HTERT RPE-1 (cell line): ENCODE measurements around the gene FLACC1.
"Not testable (repeated sequence)": the region's sequence is repeated elsewhere in the genome, so short reads cannot be mapped to it uniquely, and the experiment has no call there.

ENCODE experiments used
- in situ Hi-C: fragments of 300-500 bp; cut with MboI; formaldehyde crosslinking; loops from 4 replicates; pipeline ENCODE4 v1.14.3; 2020; ENCODE audit warnings: low sequenced_read_pairs

The FLACC1 gene, protein sequence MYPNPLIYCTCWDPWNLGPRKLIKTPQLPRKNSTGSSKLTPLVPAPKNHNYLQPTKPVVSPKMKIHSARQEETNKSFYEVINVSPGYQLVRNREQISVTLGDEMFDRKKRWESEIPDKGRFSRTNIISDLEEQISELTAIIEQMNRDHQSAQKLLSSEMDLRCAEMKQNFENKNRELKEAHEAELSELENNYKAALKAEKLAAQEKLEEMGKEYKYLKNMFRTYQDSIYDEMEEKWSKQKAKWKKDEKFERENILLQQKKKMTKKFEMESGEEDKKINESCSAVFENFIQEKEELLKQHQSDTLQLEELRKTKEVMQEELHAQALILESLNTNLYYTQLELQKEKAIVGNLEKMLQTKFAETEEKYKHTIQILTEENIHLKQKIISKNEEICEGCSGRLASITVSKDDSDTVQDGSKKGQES

DNA sequence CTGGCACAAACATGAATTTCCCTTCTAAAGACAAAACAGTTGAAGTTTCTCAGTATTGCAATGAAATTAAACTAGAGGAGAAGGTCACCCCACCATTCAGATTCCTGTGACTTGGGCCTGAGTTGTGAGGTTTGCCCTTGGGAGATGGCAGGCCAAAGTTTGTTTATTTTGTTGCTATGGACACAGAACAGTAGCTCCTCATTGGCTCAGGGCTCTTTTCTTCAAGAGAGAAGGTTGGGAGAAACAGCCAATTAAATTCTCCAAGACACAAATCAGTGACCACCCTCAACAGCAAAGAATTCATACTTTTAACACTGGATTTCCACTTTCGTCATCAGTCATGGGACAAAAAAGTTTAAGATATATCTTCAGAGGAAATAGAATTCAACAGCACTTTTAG is at the start of gene FLACC1:
FLACC1 (minus strand) TSS at position 125 of the 400 bp plus-strand sequence. CDS start 5,941 bp downstream, outside the sequence.
- in situ Hi-C loops = no loop called here

DNA sequence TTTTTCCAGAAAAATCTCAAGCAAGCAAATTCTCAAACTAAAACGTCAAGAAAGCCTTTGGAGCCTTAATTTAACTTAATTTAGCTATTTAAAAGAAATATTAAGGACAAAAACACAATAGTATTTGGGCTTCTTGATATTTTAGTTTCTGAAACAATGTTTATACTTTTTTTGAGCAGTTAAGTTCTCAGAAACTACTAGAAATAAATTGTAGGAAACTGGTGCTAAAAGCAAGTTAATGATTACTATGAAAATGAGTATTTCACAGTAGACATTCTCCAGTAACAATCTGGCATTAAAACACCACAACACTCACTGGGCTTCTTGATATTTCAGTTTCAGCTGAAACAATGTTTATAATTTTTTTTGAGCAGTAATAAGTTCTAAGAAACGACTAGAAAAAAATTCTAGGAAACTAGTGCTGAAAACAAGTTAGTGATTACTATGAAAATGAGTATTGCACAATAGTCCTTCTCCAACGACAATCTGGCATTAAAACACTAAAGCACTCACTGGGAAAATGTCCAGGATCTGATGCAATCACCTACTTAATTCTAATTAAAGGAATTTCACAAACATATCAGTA is 49.0 kb upstream of the FLACC1 start:
- in situ Hi-C loops = no loop called here

DNA sequence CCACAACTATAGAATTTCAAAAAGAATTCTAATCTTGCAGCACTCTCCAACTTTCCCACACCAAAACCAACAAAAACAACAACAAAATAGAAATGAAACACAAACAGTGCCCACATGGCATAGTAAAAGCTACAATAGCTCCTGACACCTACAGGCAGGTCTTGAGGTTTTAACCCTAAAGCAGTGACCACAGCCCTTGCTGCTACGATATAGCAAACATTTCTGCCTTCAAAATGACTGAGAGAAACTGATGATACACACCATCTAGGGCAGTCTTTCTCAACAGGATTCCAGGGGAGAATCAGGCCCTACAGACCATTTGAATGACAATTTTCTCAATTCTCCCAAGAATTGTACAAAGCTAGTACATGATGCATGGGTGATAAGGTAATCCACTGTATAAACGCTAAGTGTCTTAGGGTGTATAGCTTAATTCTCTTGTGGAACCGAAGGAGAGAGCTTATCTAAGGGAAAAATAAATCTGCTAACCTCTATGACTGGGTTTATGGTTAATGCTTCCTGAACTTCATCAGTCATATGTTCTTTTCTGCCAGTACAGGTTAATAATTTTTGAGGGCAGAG is 47.6 kb upstream of the FLACC1 start:
- in situ Hi-C loops = no loop called here

DNA sequence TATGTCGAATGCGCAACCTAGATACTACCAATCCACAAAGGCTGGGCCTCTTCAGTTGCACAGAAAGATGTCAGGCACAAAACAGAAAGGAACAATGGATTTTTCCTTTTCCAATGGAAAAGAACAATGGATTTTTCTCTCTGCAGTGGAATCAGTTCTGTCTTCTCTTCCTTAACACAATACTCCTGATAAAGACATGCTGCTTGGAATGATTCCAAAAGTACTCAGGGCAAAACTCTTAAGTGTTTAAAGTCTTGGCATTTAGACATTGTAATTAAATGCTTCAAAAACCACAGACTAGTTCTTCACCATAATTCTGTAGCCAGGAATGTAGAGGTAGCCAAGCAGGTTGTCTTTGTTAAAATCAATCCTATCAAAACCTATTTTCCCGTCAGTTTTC is 46.7 kb upstream of the FLACC1 start:
- in situ Hi-C loops = no loop called here

DNA sequence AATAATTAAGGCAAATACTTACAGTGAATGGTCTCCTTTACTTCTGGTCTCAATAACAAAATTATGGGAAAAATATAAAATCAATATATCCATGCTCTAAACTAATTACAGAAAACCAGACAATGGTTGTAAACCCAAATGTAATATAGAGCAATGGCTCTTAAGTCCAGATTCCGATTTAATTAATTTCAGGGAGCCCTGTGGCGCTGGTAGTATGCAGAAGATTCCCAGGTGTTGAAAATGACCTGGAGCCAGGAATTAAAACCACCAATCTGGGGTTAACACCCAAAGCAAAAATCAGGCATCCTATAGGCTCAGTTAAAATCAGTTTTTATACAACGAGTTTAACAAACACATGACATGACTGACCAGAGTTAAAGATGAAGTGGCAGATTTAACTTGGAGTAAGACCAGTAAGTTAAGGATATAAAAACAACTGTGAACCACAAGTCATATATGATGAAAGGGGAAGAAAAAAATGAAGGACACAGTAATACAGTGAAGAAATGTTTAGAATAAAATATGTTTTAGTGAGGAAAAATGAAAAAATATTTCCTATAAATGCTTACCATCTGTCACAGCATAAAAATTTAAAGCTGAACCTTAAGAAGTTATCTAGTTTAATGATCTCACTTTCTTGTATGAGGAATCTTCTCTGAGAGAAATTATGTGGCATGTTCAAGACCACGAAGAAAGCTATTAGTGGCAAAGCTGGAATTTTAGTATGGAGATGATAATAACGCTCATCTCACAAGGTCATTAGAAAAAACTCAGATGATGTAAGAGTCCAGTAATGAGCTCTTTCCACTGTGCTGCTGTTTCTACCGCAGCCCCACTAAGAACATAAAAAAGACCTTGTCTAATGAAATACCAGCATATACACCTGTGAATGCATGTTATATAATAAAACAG is 45.8 kb upstream of the FLACC1 start:
- in situ Hi-C loops = no loop called here

DNA sequence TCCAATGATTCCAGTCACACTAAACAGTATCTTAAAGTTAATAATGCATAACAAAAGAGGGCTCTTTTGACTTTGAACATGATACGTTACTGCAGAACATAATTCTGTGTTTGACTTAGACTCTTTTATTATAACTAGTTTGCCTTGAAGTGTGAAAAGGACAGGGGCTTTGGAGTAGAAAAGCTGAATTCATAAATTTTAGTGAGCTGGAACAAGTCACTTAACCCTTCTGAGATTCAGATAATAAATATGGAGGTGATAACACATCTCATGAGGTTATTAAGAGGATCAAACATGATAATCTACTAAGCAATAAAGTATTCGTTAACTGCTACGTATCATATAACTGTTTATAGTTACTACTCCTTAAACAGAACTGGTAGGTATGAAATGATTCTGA is 44.7 kb upstream of the FLACC1 start:
- in situ Hi-C loops = no loop called here

DNA sequence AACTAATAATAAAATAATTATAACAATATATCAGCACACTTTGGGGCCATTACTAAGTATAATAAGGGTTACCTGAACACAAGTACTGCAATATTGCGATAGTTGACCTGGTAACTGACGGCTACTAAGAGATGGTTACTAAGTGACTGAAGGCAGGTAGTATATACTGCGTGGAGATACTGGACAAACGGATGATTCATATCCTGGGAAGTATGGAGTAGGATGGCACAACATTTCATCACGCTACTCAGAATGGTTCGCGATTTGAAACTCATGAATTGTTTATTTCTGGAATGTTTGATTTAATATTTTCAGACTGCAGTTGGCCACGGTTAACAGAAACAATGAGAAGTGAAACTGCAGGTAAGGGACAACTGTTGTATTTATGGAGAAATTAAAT is 39.5 kb upstream of the FLACC1 start:
- in situ Hi-C loops = no loop called here

DNA sequence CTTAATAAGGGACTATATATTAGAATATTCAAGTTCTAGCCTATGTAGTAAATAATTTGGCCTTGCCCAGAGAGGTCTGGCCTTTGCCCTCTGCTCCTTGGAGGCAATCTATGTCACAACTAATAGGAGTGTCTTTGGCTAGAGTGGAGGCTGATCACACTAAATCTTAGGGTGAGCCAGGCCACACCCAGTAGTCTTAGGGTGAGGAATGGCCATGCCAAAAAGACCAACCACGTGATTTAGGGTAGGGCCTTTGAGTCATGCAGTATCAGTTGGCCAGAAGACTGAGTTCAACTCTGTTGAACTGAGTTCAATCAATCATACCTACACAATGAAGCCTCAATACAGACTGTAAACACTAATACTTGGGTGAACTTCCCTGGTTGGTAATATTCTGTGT is 26.0 kb upstream of the FLACC1 start:
- in situ Hi-C loops = no loop called here

DNA sequence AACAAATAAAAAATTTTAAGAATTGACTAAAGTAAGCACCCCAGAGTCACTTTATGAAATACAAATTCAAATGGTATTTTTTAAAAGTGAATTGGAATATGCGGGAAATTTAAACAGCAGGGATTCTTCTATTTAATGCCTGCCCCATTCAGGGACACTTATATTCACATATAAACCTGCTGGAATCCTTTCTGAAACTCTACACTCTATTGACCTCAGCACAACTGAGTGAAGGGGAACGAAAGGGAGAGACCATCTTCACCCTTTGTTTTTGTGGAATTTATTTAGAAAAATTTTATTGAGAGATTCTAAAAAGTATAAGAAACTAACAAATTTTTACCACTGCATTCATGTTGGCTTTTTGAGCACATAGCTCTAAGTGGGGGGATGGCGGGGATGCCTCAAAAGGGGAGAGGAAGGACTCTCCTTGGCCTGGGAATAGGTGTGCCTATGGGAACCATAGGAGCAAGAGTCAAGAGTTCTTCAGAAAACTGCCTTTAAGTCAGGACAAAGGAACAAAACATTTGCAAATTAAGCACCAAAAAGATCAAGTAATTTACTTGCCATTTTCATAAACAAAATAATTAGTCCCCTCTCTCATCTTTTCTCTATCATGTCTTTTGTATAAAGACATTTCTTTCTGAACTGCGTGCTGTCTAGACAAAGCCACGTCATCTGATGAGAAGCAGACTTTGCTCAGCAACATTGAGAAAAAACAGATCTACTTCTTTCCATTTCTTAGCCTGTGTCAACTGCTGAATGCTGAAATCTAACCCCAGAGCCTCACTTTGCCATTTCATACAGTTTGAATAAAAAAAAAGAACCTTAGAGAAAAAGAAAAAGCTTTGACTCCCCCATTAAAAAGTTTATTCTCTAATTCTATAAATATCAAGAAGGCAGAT is 21.6 kb upstream of the FLACC1 start:
- in situ Hi-C loops = no loop called here

DNA sequence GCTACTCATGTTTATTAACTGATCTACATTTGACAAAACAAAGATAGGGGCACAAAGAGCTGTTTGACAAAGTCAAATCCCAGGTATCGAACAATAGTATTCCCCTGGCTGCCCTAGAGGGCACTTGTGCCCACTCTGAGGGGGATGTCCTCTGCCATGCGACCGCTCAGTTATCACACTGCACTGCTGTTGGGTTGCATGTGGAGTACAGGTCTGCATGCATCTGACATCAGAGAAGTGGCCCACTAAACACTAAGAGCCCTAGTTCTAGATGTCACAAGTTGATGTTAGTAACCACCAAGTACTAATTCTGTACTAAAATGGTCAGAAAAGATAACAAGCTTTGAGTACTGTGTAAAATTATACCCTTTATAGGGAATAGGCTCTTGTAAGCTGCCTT is 20.1 kb upstream of the FLACC1 start:
- in situ Hi-C loops = no loop called here

DNA sequence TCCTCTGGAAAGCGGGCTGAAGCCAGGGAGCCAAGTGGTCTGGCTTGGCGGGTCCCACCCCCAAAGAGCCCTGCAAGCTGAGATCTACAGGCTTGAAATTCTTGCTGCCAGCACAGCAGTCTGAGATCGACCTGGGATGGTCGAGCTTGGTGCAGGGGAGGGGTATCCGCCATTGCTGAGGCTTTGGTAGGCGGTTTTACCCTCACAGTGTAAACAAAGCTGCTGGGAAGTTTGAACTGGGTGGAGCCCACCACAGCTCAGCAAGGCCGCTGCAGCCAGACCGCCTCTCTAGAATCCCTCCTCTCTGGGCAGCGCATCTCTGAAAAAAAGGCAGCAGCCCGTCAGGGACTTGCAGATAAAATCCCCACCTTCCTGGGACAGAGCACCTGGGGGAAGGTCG is 12.6 kb upstream of the FLACC1 start:
- in situ Hi-C loops = no loop called here

DNA sequence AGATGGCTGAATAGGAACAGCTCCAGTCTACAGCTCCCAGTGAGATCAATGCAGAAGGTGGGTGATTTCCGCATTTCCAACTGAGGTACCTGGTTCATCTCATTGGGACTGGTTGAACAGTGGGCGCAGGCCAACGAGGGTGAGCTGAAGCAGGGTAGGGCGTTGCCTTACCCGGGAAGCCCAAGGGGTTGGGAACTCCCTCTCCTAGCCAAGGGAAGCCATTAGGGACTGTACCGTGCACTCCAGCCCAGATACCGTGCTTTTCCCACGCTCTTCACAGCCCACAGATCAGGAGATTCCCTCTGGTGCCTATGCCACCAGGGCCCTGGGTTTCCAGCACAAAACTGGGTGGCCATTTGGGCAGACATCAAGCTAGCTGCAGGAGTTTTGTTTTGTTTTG is 12.2 kb upstream of the FLACC1 start:
- in situ Hi-C loops = not testable (repeated sequence)

DNA sequence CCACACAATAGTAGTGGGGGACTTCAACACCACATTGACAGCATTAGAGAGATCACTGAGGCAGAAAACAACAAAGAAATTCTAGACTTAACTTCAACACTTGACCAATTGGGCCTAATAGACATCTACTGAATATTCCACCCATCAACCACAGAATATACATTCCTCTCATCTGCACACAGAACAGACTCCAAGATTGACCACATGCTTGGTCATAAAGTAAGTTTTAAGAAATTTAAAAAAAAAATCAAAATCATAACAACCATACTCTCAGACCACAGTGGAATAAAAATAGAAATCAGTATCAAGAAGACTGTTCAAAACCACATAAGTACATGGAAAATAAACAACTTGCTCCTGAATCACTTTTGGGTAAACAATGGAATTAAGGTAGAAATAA is 9.0 kb upstream of the FLACC1 start:
- in situ Hi-C loops = no loop called here

DNA sequence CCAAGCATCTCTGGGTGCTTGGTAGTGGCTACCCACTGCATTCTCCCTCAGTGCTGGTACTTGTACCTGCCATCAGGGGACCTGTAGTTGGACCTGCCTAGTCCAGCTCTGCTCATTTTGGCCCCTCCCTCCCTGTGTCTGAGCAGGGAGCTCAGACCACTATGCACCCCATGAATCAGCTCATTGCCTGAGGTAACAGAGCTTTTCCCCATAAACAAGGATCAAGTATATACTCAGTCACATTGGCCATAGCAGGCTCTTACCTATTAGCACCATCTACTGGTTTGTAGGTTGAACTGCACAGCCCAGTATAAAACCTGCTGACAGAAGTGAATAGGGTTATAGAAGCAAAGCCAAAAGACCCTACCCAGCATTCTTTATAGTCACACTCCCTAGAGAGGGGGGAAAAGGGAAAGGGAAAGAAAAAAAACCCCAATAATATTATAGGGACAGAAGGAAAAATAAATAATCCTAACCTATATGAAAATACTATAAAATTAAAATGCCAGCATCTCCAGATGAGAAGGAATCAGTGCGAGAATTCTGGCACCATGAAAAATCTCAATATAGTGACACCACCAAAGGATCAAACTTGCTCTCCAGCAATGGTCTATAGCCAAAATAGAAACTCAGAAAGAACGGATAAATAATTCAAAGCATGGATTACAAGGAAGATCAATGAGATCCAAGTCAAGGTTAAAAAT is 6.9 kb upstream of the FLACC1 start:
- in situ Hi-C loops = no loop called here

DNA sequence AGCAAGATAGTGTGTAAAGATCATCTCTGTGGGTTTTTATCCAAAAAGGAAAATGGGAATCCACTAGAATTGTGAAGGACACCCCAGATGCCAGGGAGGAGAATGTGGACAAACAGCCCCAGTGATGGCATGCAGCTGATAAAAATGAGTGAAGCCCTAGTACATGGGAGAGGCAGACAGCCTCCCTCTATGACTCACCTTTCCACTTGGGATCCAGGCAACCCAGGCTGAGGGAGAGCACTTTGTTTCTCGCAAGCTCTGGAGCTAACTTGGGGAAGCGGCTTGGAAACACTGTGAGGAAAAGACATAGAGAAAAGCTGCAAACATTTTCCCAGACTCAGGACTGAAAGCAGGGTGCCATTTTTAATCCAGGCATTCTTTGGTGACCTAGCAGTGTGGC is 5.3 kb upstream of the FLACC1 start:
- in situ Hi-C loops = no loop called here

DNA sequence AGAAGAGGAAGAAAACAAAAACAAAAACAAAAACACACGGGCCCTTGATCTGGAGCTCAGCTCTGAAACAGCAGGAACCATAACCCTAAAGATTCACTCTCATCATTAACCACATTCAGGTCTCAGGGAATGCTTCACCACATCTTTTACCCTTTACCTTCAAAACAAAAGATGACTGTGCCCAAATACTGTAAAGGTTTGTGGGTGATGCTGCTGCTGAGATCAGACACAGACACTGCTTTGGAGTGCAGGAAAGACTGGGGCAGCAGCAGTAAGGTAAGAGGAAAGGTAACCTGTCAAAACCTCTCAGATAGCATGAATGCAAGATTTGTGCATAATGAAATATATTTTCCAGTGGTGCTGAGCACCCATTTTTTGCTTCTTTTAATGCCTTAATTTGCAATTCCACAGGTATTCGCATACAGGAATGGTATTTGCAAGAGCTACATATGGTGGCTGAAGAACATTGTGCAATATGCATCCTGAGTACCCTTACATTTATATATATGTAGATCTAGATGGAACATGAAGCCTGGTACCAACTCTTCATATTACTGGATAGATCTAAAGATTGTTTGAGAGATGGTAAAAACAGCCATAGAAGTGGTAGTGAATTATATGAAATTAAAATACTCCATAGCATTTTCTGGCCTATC is 4.1 kb upstream of the FLACC1 start:
- in situ Hi-C loops = no loop called here

DNA sequence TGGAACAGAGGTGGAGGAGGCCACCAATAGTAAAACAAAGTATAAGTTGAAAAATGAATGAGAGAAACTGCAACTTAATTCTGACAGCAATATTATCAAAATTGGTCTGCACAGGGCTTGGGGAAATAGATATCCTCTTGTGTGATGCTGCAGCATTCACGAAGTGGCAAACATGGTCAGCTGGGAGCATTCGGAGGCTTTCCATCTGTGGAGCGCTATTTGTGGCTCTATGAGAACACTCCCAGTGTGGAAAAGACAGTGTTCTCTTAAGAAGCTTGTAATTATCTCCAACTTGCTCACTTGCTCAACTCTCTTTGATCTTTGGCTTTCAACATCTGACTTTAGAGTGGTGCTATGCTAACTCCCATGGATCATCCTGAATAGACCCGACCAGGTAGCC is 3.1 kb upstream of the FLACC1 start:
- in situ Hi-C loops = no loop called here

DNA sequence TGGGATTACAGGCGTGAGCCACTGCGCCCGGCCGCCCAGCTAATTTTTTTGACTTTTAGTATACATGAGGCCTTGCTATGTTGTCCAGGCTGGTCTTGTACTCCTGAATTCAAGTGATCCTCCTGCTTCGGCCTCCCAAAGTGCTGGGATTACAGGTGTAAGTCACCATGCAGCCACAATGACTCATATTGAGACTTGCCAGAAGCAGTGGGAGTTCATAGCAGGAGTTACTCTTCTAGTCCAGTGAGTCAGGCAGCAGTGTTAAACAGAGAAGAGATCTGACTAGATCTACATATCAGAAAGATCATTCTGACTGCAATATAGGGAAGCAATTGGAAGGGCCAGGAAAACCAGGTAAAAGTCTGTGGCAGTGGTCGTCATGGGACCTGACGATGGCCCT is 1.5 kb upstream of the FLACC1 start:
- in situ Hi-C loops = no loop called here

DNA sequence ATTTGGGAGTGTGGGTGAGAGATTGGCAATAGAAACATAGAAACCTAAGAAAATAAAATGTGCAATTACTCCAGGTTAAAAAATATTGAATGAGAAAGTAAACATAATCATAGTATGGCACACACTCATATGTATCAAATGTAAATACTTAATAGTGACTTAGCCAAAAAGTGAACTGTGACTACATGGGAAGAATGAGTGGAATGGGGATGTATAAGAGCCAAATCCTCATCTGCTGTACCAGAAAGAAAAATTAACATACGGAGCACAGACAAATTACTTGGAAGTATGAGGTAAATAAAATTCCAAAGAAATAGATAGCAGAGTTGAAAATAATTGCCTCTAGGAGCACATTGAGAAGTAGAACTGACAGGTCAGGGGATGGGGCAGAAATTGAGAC is 4.0 kb downstream of the FLACC1 start:
- in situ Hi-C loops = no loop called here
